CD4-positive, alpha-beta T cell (primary cell): ENCODE data around the gene ARHGEF37. TPM values are rescaled to one million over a fixed set of nuclear protein-coding genes. Genes with fewer than 3 reads are reported as not detected.
"Not testable (repeated sequence)": the region's sequence is repeated elsewhere in the genome, so short reads cannot be mapped to it uniquely, and the experiment has no call there.

ENCODE experiments used
- ATAC-seq: fragments of 200-7000 bp; cut with Tn5 transposase; one replicate; pipeline ENCODE4 v1.10.0; 2022; ENCODE audit warnings: mild to moderate bottlenecking; ENCODE audit not compliant: poor library complexity
- CTCF ChIA-PET: fragments of 350-600 bp; sonication (Branson Sonifier 250); formaldehyde crosslinking; loops from one replicate; lab custom pipeline; 2021; ENCODE audit warnings: antibody characterized with exemption, inconsistent platforms; lab: Charles Lee
- POLR2A ChIA-PET: fragments of 350-600 bp; sonication (Branson Sonifier 250); formaldehyde crosslinking; loops from one replicate; lab custom pipeline; 2021; ENCODE audit warnings: antibody characterized with exemption, inconsistent platforms; lab: Charles Lee
- DNase-seq, 14 experiments: peaks; one replicate each; pipeline ENCODE4 v3.0.0-alpha.2; 2013 to 2020; ENCODE audit warnings: mixed read lengths in 2 of 14
- H3K27ac ChIP-seq, 2 donors: one replicate each; pipeline versions ENCODE4 v1.5.1 to v1.7.0; 2013; ENCODE audit warnings: low read length in 2 of 2, low read depth in 1 of 2, mild to moderate bottlenecking in 1 of 2
- H3K27me3 ChIP-seq, 2 experiments: 1 replicate in 1 of 2; 2 replicates in 1 of 2; pipeline versions ENCODE4 v1.6.1 to v1.7.0; 2013; ENCODE audit warnings: low read length in 2 of 2, control low read depth in 1 of 2, mild to moderate bottlenecking in 1 of 2, moderate library complexity in 1 of 2; ENCODE audit not compliant: insufficient read depth in 2 of 2, control insufficient read depth in 1 of 2
- H3K36me3 ChIP-seq: one replicate; pipeline ENCODE4 v1.6.1; 2013; ENCODE audit warnings: low read length, control low read depth; ENCODE audit not compliant: insufficient read depth
- H3K4me1 ChIP-seq: one replicate; pipeline ENCODE4 v1.6.1; 2013; ENCODE audit warnings: low read length, control low read depth; ENCODE audit not compliant: insufficient read depth
- H3K4me3 ChIP-seq: one replicate; pipeline ENCODE4 v1.5.1; 2013; ENCODE audit warnings: mild to moderate bottlenecking, low read length, moderate library complexity
- H3K9me3 ChIP-seq, 2 experiments: 1 replicate in 1 of 2; 2 replicates in 1 of 2; pipeline versions ENCODE4 v1.6.1 to v1.7.0; 2013; ENCODE audit warnings: low read length in 2 of 2, mild to moderate bottlenecking in 2 of 2, control low read depth in 1 of 2, moderate library complexity in 1 of 2; ENCODE audit not compliant: control insufficient read depth in 1 of 2, insufficient read depth in 1 of 2
- H3K27ac Mint-ChIP-seq: one replicate; pipeline ENCODE4 v1.8.0; 2020; ENCODE audit warnings: mixed read lengths
- H3K27me3 Mint-ChIP-seq: one replicate; pipeline ENCODE4 v1.8.0; 2021; ENCODE audit warnings: mixed read lengths
- H3K36me3 Mint-ChIP-seq: one replicate; pipeline ENCODE4 v1.8.0; 2021; ENCODE audit warnings: low read depth, mixed read lengths
- H3K4me1 Mint-ChIP-seq: one replicate; pipeline ENCODE4 v1.8.0; 2021; ENCODE audit warnings: low read depth, mixed read lengths
- H3K4me3 Mint-ChIP-seq: one replicate; pipeline ENCODE4 v1.8.0; 2020; ENCODE audit warnings: mild to moderate bottlenecking, mixed read lengths
- H3K9me3 Mint-ChIP-seq: one replicate; pipeline ENCODE4 v1.8.0; 2020; ENCODE audit warnings: mixed read lengths
- CTCF ChIP-seq: fragments of 200-600 bp; IDR thresholded peaks from one replicate; pipeline ENCODE4 v1.8.0; 2022; ENCODE audit warnings: antibody characterized with exemption, mild to moderate bottlenecking
- intact Hi-C, 2 experiments: fragments of 100-400 bp; cut with DNase I in 1 of 2; cut with micrococcal nuclease in 1 of 2; formaldehyde crosslinking; loops; one replicate each; pipeline versions ENCODE4 v1.15.1 to v1.9.0; 2023 to 2025; cut with DNase I, micrococcal nuclease
- total RNA-seq, 174 experiments: library from RNA in 2 of 174; stranded (reverse) in 2 of 174; gene quantifications; one replicate each; pipeline ENCODE4 v1.2.3 and lab custom pipeline; 2021 to 2026

ARHGEF37 gene
- total RNA-seq, 2 experiments from 2014 or later = 0.41 TPM; not detected in 1

GRCh38 chr5:149561848-149562247 lies 19.4 kb upstream of the ARHGEF37 start:
- Mint-ChIP-seq H3K9me3 (no peaks in the 10 kb centered on the region), H3K27me3 (no peaks in the 10 kb centered on the region), H3K36me3 (no peaks in the 10 kb centered on the region), H3K27ac (no peak overlapping the region), H3K4me3 (no peak overlapping the region), H3K4me1 (peaks cover 25% of the 10 kb centered on the region)
- no peak for TF ChIP-seq CTCF
- Histone ChIP-seq H3K27me3 (no peaks in the 10 kb centered on the region), H3K27ac (no peak overlapping the region), H3K4me3 (no peak overlapping the region), H3K4me1 (peaks cover 8% of the 10 kb centered on the region), H3K36me3 (no peaks in the 10 kb centered on the region), H3K9me3 (no peaks in the 10 kb centered on the region)
- no peak for ATAC-seq
- CTCF ChIA-PET = interaction anchor here (0.9 to 2.5 kb wide), 2 partner anchors 10 to 127 kb away, joined by 3 to 10 read pairs; partner anchors contain the start of gene CSNK1A1
- intact Hi-C loops = loop anchor here (10.0 kb wide), 2 partner anchors 417 to 827 kb away; partner anchors contain the start of gene ABLIM3 (in 2 of the 2)
- peak in 2 of 14 experiments; percentile 5 to 18 for DNase-seq
- POLR2A ChIA-PET = interaction anchor here (0.6 to 3.3 kb wide), 3 partner anchors 11 to 121 kb away, joined by 3 to 42 read pairs (median 3); partner anchors contain the start of gene CSNK1A1

GRCh38 chr5:149563466-149563865 lies 17.8 kb upstream of the ARHGEF37 start:
- Mint-ChIP-seq H3K9me3 (no peaks in the 10 kb centered on the region), H3K36me3 (no peaks in the 10 kb centered on the region), H3K27me3 (no peaks in the 10 kb centered on the region), H3K27ac (peak overlapping the region; percentile 17), H3K4me1 (peaks cover 25% of the 10 kb centered on the region), H3K4me3 (no peak overlapping the region)
- TF ChIP-seq CTCF = no peak
- H3K27ac ChIP-seq = no peak overlapping the region
- DNase-seq = no peak
- POLR2A ChIA-PET = interaction anchor here (0.9 to 3.3 kb wide), 3 partner anchors 13 to 119 kb away, joined by 3 to 42 read pairs (median 3); partner anchors contain the start of gene CSNK1A1
- H3K36me3 ChIP-seq = no peaks in the 10 kb centered on the region
- no peaks in the 10 kb centered on the region for H3K9me3 ChIP-seq
- no peak overlapping the region for H3K4me3 ChIP-seq
- peaks cover 8% of the 10 kb centered on the region for H3K4me1 ChIP-seq
- ATAC-seq = no peak
- no peaks in the 10 kb centered on the region for H3K27me3 ChIP-seq
- CTCF ChIA-PET = interaction anchor here (1.5 to 2.5 kb wide), 2 partner anchors 12 to 121 kb away, joined by 3 to 10 read pairs; partner anchors contain the start of gene CSNK1A1
- intact Hi-C loops = loop anchor here (10.0 kb wide), 2 partner anchors 419 to 829 kb away; partner anchors contain the start of gene ABLIM3 (in 2 of the 2)

GRCh38 chr5:149564542-149565140 lies 16.7 kb upstream of the ARHGEF37 start:
- H3K9me3 Mint-ChIP-seq, H3K4me1 ChIP-seq, H3K27me3 ChIP-seq, H3K27ac ChIP-seq, H3K4me3 Mint-ChIP-seq, POLR2A ChIA-PET, H3K27me3 Mint-ChIP-seq, H3K9me3 ChIP-seq, H3K36me3 Mint-ChIP-seq, H3K27ac Mint-ChIP-seq, H3K4me3 ChIP-seq, H3K36me3 ChIP-seq: not testable (repeated sequence)
- CTCF ChIA-PET = interaction anchor here (0.6 to 1.5 kb wide), 7 partner anchors 13 to 183 kb away, joined by 3 to 6 read pairs (median 4); partner anchors contain the start of gene CSNK1A1
- DNase-seq (peak in 5 of 14 experiments; percentile 19 to 82 (median 71)), ATAC-seq (peak; percentile 96)
- intact Hi-C loops = loop anchor here (1.0 to 10.0 kb wide), 7 partner anchors 122 to 830 kb away; partner anchors contain the start of gene ABLIM3 (in 2 of the 2)
- peaks cover 25% of the 10 kb centered on the region for H3K4me1 Mint-ChIP-seq
- TF ChIP-seq CTCF = peak; percentile 74
